Ishikawa (cell line): Measurements from ENCODE around the gene KBTBD8.

Experiments
- CEBPB ChIP-seq: IDR thresholded peaks from 2 replicates; pipeline ENCODE4 v1.6.1; 2012
- CREB1 ChIP-seq: IDR thresholded peaks from 2 replicates; pipeline ENCODE4 v1.6.1; 2012; ENCODE audit warnings: low read depth
- EGR1 ChIP-seq: IDR thresholded peaks from 2 replicates; pipeline ENCODE4 v1.6.1; 2012
- EP300 ChIP-seq: IDR thresholded peaks from 2 replicates; pipeline ENCODE4 v1.6.1; 2012; ENCODE audit warnings: borderline replicate concordance
- MAX ChIP-seq: IDR thresholded peaks from 2 replicates; pipeline ENCODE4 v1.6.1; 2012
- NFIC ChIP-seq: IDR thresholded peaks from 2 replicates; pipeline ENCODE4 v1.6.1; 2012
- RAD21 ChIP-seq: IDR thresholded peaks from 2 replicates; pipeline ENCODE4 v1.6.1; 2012; ENCODE audit warnings: low read depth
- REST ChIP-seq: IDR thresholded peaks from 2 replicates; pipeline ENCODE4 v1.6.1; 2012; ENCODE audit warnings: low read depth, mild to moderate bottlenecking
- TAF1 ChIP-seq: IDR thresholded peaks from 2 replicates; pipeline ENCODE4 v1.6.1; 2012; ENCODE audit warnings: low read depth, mild to moderate bottlenecking
- TCF12 ChIP-seq: IDR thresholded peaks from 2 replicates; pipeline ENCODE4 v1.6.1; 2012; ENCODE audit warnings: low read depth
- TEAD4 ChIP-seq: IDR thresholded peaks from 2 replicates; pipeline ENCODE4 v1.6.1; 2012
- USF1 ChIP-seq: IDR thresholded peaks from 2 replicates; pipeline ENCODE4 v1.6.1; 2012
- YY1 ChIP-seq: IDR thresholded peaks from 2 replicates; pipeline ENCODE4 v1.6.1; 2012; ENCODE audit warnings: low read depth

- TF ChIP-seq EP300 (no peak), USF1 (no peak), EGR1 (no peak), CEBPB (no peak), RAD21 (peak; percentile 85), REST (no peak), YY1 (no peak), TAF1 (no peak), CREB1 (no peak), NFIC (no peak), MAX (no peak), TEAD4 (no peak), TCF12 (no peak)
Observed at GRCh38 chr3:66971891-66972551, 26.1 kb upstream of the KBTBD8 start.
